HUES6 (cell line): ENCODE measurements around the gene NHS.

Experiments used
- H3K27ac ChIP-seq: 2 replicates; pipeline ENCODE4 v1.7.0; 2013; ENCODE audit warnings: low read depth, mild to moderate bottlenecking, low read length, inconsistent platforms
- H3K27me3 ChIP-seq: 2 replicates; pipeline ENCODE4 v1.6.1; 2013; ENCODE audit warnings: low read length; ENCODE audit not compliant: control insufficient read depth, insufficient read depth
- H3K36me3 ChIP-seq: 2 replicates; pipeline ENCODE4 v1.6.1; 2013; ENCODE audit warnings: low read length; ENCODE audit not compliant: control insufficient read depth, insufficient read depth
- H3K4me1 ChIP-seq: 2 replicates; pipeline ENCODE4 v1.6.1; 2013; ENCODE audit warnings: low read length; ENCODE audit not compliant: control insufficient read depth, insufficient read depth
- H3K4me3 ChIP-seq: 2 replicates; pipeline ENCODE4 v1.5.1; 2013; ENCODE audit warnings: low read depth, low read length
- H3K9ac ChIP-seq: one replicate; pipeline ENCODE4 v1.6.1; 2013; ENCODE audit warnings: mild to moderate bottlenecking, low read length
- H3K9me3 ChIP-seq: 2 replicates; pipeline ENCODE4 v1.6.1; 2013; ENCODE audit warnings: low read depth, low read length; ENCODE audit not compliant: control insufficient read depth, insufficient read depth

The NHS gene

GRCh38 chrX:17374619-17375366 is at the start of gene NHS:
NHS (plus strand) TSS chrX:17375200; CDS start chrX:17375758, 558 bp downstream.
- Histone ChIP-seq H3K27ac (no peak within 1 kb of the TSS; the same call in 1 of the 2 replicates), H3K9me3 (no peaks in the 10 kb centered on the region), H3K4me1 (peaks cover 21% of the 10 kb centered on the region), H3K9ac (peak within 1 kb of the TSS; percentile 56), H3K4me3 (peak within 1 kb of the TSS; percentile 82), H3K36me3 (no peaks in the 10 kb centered on the region), H3K27me3 (peaks cover 39% of the 10 kb centered on the region)

DNA sequence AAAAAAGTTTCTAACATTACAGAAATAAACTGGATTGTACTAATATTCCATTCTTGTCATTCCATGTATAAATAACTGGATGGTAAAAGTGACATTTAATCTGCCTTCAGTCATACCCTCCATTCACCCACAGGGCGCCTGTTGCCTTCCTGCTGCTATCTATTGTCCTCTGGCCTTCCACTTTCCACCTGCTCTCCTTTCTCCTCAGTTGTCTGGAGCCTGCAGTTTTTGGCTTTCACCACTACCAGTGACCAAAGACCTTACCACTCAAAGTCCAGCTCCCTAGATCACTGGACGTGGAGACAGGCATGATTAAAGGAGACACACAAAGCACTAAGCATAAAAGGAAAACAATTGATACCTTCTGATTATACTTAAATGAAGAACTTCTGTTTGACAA is 46.2 kb upstream of the NHS start:
- H3K4me3 ChIP-seq, result no peak overlapping the region
- H3K9me3 ChIP-seq, result no peaks in the 10 kb centered on the region
- no peaks in the 10 kb centered on the region; the same call in 1 of the 2 replicates for H3K27me3 ChIP-seq
- no peaks in the 10 kb centered on the region for H3K36me3 ChIP-seq
- H3K4me1 ChIP-seq, result no peaks in the 10 kb centered on the region
- H3K27ac ChIP-seq, result no peak overlapping the region
- H3K9ac ChIP-seq, result no peak overlapping the region

DNA sequence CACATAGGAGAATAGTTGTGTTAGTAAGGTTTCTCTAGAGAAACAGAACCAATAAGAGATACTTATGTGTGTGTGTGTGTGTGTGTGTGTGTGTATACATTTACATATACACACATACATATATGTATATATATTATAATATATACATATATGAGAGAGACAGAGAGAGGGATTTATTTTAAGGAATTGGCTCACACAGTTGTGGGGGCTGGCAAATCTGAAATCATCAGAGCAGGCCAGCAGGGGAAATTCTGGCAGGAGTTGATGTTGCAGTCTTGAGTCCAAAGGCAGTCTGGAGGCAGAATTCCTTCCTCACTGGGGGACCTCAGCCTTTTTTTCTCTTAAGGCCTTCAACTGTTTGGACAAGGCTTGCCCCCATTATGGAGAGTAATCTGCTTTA is 38.6 kb upstream of the NHS start:
- Histone ChIP-seq H3K4me1 (no peaks in the 10 kb centered on the region), H3K36me3 (no peaks in the 10 kb centered on the region), H3K9ac (no peak overlapping the region), H3K27ac (no peak overlapping the region), H3K9me3 (peaks cover 26% of the 10 kb centered on the region), H3K27me3 (no peaks in the 10 kb centered on the region; the same call in 1 of the 2 replicates), H3K4me3 (no peak overlapping the region)

GRCh38 chrX:17355976-17356375 is 19.0 kb upstream of the NHS start:
- no peaks in the 10 kb centered on the region for H3K4me1 ChIP-seq
- H3K9me3 ChIP-seq, result 0 out of 2 replicates have a peak, but pooled peaks cover 2% of the 10 kb centered on the region
- no peaks in the 10 kb centered on the region; the same call in 1 of the 2 replicates for H3K27me3 ChIP-seq
- no peak overlapping the region for H3K4me3 ChIP-seq
- no peak overlapping the region for H3K27ac ChIP-seq
- no peaks in the 10 kb centered on the region for H3K36me3 ChIP-seq
- H3K9ac ChIP-seq, result no peak overlapping the region

DNA sequence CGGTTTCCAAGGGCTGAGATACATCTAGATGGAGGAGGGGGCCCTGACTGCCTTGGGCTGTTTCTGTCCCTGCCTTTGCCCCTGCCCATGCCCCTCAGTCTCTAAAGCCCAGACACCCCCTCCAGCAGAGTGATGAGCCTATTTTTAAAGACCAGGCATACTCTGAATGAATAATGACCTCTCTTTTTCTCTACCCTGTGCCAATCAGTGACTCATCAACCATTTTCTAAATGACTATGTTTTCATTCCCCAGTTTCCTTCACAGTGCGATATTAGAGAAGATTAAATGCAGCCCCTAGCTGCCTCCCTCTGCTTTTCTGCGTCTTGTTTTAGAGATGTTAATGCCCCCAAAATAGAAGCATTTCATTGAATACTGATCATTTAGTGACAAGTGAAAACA is 15.5 kb upstream of the NHS start:
- Histone ChIP-seq H3K9me3 (no peaks in the 10 kb centered on the region), H3K27me3 (peaks cover 5% of the 10 kb centered on the region; the same call in 1 of the 2 replicates), H3K36me3 (no peaks in the 10 kb centered on the region), H3K4me3 (no peak overlapping the region), H3K27ac (no peak overlapping the region), H3K9ac (no peak overlapping the region), H3K4me1 (no peaks in the 10 kb centered on the region)

GRCh38 chrX:17361620-17362019 is 13.4 kb upstream of the NHS start:
- Histone ChIP-seq H3K4me1 (no peaks in the 10 kb centered on the region), H3K9ac (no peak overlapping the region), H3K36me3 (no peaks in the 10 kb centered on the region), H3K9me3 (no peaks in the 10 kb centered on the region), H3K27me3 (peaks cover 5% of the 10 kb centered on the region; the same call in 1 of the 2 replicates), H3K4me3 (no peak overlapping the region), H3K27ac (no peak overlapping the region)

DNA sequence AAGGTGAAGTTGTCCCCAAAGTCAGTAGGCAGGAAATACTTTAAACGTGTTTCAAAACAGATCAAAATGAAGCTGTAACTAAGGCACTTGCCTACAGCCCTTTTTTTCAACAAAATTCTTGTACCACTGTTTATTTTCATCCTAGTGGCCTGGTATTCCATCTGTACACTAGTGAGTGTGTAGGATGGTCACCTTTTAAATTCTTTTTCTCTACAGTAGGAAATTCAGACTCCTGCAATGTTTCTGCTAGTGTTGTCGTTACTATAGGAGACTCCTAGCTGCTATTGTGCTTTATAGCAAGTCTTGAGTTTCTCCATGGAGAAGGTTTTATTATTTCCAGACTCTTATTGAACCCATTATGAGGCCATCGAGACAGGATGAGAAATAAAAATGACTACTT is 7.0 kb upstream of the NHS start:
- Histone ChIP-seq H3K9ac (no peak overlapping the region), H3K27ac (no peak overlapping the region)

GRCh38 chrX:17369309-17369708 is 5.7 kb upstream of the NHS start:
- Histone ChIP-seq H3K4me1 (peaks cover 9% of the 10 kb centered on the region), H3K9me3 (no peaks in the 10 kb centered on the region)

More for the DNA sequence above, 7.0 kb upstream of the NHS start:
- Histone ChIP-seq H3K36me3 (no peaks in the 10 kb centered on the region), H3K27me3 (peaks cover 2% of the 10 kb centered on the region; the same call in 1 of the 2 replicates), H3K4me3 (no peak overlapping the region), H3K9me3 (no peaks in the 10 kb centered on the region), H3K4me1 (no peaks in the 10 kb centered on the region)

DNA sequence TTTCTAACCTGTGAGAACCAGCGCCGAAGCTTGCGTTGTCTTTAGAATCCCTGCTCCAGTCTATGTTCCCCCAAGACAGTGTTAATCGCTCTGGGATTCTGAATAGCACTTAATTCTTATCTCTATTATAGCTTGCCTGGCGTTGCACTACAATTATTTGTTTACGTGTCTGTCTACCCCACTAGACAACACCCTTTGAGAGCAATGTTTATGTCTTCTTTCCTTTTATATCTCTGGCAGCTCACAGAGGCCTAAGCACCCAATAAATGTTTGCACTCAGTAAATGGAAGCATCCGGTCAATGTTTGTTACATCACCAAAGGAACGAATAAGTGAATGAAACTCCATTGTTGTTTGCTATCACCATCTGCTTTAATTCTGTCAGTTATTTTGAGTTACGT is 4.8 kb upstream of the NHS start:
- Histone ChIP-seq H3K4me1 (peaks cover 14% of the 10 kb centered on the region), H3K36me3 (no peaks in the 10 kb centered on the region), H3K27me3 (no peaks in the 10 kb centered on the region; the same call in 1 of the 2 replicates), H3K4me3 (no peak overlapping the region), H3K9me3 (no peaks in the 10 kb centered on the region), H3K27ac (no peak overlapping the region), H3K9ac (no peak overlapping the region)

More at GRCh38 chrX:17369309-17369708, 5.7 kb upstream of the NHS start:
- H3K9ac ChIP-seq, result no peak overlapping the region
- H3K36me3 ChIP-seq, result no peaks in the 10 kb centered on the region
- H3K27ac ChIP-seq, result no peak overlapping the region
- no peaks in the 10 kb centered on the region; the same call in 1 of the 2 replicates for H3K27me3 ChIP-seq
- H3K4me3 ChIP-seq, result no peak overlapping the region

DNA sequence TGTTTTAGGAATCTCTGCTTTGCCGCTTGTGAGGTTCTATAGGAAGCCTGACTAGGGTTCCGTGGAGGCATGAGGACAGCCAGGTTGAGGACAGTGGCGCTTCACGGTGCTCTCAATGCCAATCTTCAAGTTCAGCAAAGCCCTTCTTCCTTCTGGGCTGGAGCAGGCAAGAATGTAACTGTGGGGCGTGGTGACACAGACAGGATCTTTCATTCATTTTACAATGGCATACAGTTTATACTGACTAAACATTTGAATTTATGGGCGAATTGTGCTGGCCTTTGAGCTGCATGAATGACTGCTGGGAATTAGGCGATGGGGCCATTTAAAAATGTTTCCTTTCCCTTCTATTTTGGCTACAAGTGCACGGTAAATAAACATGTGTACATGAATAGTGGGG is 2.9 kb upstream of the NHS start:
- peaks cover 18% of the 10 kb centered on the region for H3K27me3 ChIP-seq
- H3K27ac ChIP-seq, result no peak overlapping the region
- no peaks in the 10 kb centered on the region for H3K36me3 ChIP-seq
- H3K4me1 ChIP-seq, result peaks cover 19% of the 10 kb centered on the region
- H3K9me3 ChIP-seq, result no peaks in the 10 kb centered on the region
- H3K9ac ChIP-seq, result no peak overlapping the region
- no peak overlapping the region for H3K4me3 ChIP-seq

GRCh38 chrX:17373337-17373736 is 1.7 kb upstream of the NHS start:
- Histone ChIP-seq H3K4me3 (no peak overlapping the region), H3K4me1 (peaks cover 21% of the 10 kb centered on the region), H3K9ac (no peak overlapping the region), H3K36me3 (no peaks in the 10 kb centered on the region), H3K9me3 (no peaks in the 10 kb centered on the region), H3K27me3 (peaks cover 31% of the 10 kb centered on the region), H3K27ac (no peak overlapping the region)
